Muscle of back (tissue), 11 donors: ENCODE results near the gene PHF23. TPM values are rescaled to one million over a fixed set of nuclear protein-coding genes. Genes with fewer than 3 reads are reported as not detected.
A peak's percentile ranks its signal among the peaks of the same experiment; 100 is the strongest.

ENCODE experiments used
- DNase-seq, 3 donors: peaks; one replicate each; pipeline versions ENCODE4 v3.0.0 to v3.0.0-alpha.2; 2013
- polyA plus RNA-seq, 10 donors: library from polyadenylated mRNA; unstranded; fragments of 120-200 nt; gene quantifications; one replicate each; pipeline ENCODE4 v1.2.1, GENCODE V29; 2013; ENCODE audit not compliant: insufficient read length in 10 of 10

The PHF23 gene
- polyA plus RNA-seq, 10 donors = 28.1 to 46.1 (median 34.4) TPM

- no peak for DNase-seq
Measured at GRCh38 chr17:7221278-7222092, 17.8 kb downstream of the PHF23 start.

DNA sequence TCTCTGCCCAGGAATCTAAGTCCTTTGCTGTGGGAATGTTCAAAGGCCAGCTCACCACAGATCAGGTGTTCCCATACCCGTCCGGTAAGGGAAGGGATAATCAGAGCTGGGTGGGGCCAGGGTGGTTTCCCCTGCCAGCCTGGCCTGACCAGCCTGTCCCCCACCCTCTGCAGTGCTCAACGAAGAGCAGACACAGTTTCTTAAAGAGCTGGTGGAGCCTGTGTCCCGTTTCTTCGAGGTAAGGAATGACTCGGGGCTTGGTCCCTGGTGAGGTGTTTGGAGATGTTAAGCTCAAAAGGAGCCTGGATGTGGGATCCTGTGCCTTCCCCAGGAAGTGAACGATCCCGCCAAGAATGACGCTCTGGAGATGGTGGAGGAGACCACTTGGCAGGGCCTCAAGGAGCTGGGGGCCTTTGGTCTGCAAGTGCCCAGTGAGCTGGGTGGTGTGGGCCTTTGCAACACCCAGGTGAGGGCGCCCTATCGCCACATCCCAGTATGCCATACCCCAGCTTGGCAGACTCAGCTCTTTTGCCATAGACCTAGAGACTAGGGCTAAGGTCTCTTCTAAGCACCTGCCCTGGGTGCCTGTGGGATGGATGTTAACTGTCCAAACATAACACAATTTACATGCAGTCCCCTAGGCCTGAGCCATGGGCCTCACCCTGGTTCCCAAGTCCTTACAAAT is 18.5 kb downstream of the PHF23 start:
- DNase-seq = peak in 1 of 3 donors; percentile 57

DNA sequence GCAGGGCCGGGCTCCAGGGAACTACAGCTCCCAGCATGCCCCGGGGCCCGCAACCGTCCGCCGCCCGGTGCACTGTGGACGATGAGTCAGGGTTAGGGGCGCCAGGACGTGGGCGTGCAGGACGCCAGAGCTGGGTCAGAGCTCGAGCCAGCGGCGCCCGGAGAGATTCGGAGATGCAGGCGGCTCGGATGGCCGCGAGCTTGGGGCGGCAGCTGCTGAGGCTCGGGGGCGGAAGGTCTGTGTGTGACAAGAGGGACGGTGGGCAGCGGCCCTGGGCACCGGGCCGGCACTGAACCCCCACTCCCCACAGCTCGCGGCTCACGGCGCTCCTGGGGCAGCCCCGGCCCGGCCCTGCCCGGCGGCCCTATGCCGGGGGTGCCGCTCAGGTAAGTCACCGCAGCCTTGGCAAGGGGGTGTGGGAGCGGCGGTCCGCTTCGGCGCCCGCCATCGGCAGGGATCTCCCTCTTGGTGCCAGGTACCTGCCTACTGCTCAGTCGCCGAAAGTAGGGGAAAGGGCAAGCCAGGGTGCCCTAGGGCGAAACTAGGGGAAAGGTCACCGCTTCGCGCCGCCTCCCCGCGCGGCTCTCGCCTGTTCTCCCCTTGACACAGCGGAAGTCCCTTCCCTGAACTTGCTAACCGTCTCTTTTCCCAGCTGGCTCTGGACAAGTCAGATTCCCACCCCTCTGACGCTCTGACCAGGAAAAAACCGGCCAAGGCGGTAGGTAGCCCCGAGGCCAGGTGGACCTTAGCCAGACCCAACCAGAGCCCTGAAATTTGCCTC is 19.3 kb downstream of the PHF23 start, which contains the start of the genes ACADVL and DLG4:
TSS of gene ACADVL (plus strand) at position 127 of the 781 bp plus-strand sequence. CDS start at position 174, 47 bp downstream.
TSS of gene DLG4 (minus strand) at position 25 of the 781 bp plus-strand sequence.
- peak; percentile 86 to 97 (median 93) for DNase-seq

- DNase-seq = no peak
Measured at GRCh38 chr17:7219229-7219811, 19.9 kb downstream of the PHF23 start.

DNA sequence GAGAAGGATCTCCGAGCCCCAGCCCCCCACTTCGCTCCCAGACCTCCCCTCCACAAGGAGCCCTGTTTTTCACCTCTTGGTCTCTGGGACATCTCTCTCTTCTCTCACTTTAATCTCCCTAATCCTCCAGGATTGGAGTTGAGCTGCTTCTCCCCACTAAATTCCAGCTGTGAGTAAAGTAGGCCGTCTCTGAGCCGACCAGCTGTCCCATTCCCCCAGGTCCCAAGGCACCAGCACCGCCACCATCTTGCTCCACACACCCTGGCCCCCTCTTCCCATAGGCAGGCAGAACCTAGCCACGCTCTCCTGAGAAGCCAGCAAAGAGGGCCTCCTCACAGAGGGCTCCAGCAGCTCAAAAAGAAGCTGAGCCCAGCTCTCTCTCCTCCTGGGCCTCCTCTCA is 20.5 kb downstream of the PHF23 start:
- no peak for DNase-seq

DNA sequence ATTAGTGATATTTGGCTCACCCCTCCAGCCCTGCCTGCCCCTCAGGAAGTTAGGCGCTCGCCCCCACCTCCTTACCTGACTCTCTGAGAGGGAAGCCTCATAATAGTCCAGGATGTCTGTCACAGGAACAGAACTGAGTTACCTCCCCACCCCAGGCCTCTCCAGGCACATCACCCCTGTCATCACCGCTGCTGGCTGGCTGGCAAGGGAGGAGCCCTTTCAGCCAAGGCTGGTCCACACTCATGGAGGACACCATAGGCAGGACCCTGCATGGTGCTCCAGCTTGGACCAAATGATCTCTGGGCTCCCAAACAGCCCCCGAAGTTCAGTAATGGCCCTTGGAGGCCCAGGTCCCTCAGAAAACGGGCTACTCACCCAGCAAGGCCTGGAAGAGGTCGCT is 21.1 kb downstream of the PHF23 start:
- DNase-seq = no peak

GRCh38 chr17:7217113-7217987 is 21.9 kb downstream of the PHF23 start:
- DNase-seq = peak; percentile 69 to 92 (median 88)

DNA sequence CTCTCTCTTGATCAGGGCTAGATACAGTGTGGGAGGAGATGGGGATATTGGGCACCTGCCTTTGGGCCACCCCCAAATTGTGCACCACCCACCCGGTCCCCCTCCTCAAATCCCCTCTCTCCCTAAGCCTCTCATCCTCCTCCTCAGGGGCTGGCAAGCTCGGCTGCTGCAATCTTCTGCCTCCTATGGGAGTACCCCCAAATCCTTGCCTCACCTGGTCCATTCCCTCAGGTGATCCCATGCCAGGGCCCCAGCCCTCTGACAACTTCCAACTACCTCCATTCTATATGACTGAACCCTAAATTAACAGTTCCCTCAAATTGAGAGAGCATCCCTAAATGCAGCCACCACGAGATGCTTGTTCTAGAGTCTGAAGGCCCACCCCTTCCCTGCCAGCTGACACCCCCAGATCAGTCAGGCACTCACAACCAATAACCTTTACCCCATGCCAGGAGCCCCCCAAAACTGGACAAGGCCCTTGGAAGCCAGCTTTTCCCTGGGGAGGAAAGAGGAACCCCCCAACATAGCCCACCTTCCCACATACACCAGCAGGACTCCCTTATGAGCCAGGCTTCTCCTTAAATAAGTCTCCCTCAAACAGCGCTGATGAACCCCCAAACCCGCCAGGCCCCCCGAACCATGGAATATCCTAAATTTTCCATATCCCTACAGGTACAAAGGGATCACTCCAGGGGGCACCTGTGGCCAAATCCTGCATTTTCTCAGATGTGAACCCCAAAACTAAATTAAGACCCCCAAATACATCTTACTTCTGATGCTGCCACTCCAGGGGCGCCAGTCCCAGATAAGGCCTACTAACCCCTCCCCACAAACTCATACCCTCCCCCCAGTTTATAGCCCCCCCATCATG is 22.8 kb downstream of the PHF23 start:
- peak in 1 of 3 donors; percentile 39 for DNase-seq

- DNase-seq = no peak
Measured at GRCh38 chr17:7215652-7216180, 23.5 kb downstream of the PHF23 start.

- no peak for DNase-seq
Measured at GRCh38 chr17:7215136-7215638, 24.1 kb downstream of the PHF23 start.

GRCh38 chr17:7214300-7215135 is 24.7 kb downstream of the PHF23 start:
- peak; percentile 98 to 99 (median 98) for DNase-seq

DNA sequence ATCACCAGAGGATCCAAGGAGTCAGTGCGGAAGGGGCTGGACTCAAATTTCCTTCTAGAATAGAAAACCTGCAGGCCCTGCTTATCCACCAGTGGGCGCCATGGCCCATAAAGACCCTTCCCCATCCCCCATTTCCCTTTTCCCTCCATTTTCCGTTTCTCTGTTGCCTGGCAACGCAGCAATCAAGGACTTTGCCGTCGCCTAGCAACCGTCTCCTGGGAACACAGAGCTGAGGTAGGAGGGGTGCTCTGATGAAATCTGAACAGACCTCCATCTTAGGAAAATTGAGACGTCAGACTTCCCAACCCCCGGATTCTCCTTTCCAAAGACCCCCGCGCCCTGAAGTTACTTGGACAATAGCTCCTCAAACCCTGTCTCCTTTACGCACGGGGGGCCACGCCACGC is 25.4 kb downstream of the PHF23 start:
- DNase-seq = peak; percentile 78 to 94 (median 89)

GRCh38 chr17:7211491-7212273 is 27.6 kb downstream of the PHF23 start:
- DNase-seq = no peak

GRCh38 chr17:7208754-7209460 is 30.4 kb downstream of the PHF23 start:
- no peak for DNase-seq

- DNase-seq = peak in 1 of 3 donors; percentile 43
Measured at GRCh38 chr17:7208027-7208571, 31.2 kb downstream of the PHF23 start.
